Aorta (tissue), 5 donors: ENCODE data around the gene FFAR1. TPM values are rescaled to one million over a fixed set of nuclear protein-coding genes. Genes with fewer than 3 reads are reported as not detected.
A peak's percentile ranks its signal among the peaks of the same experiment; 100 is the strongest.

ENCODE experiments used
- ATAC-seq: fragments of 200-7000 bp; cut with Tn5 transposase; one replicate; pipeline ENCODE4 v1.9.1; 2022; ENCODE audit warnings: moderate library complexity; ENCODE audit not compliant: low FRiP score
- DNase-seq, 2 donors: peaks; one replicate each; pipeline ENCODE4 v3.0.0-alpha.2; 2020
- H3K27ac ChIP-seq, 2 donors: one replicate each; pipeline ENCODE4 v1.5.1; 2013; ENCODE audit warnings: low read length in 2 of 2, mild to moderate bottlenecking in 2 of 2, moderate library complexity in 2 of 2, control low read depth in 1 of 2, inconsistent platforms in 1 of 2, low read depth in 1 of 2
- H3K27me3 ChIP-seq, 2 donors: one replicate each; pipeline ENCODE4 v1.6.1; 2013; ENCODE audit warnings: control low read depth in 1 of 2, low read length in 1 of 2, mild to moderate bottlenecking in 1 of 2, moderate library complexity in 1 of 2; ENCODE audit not compliant: insufficient read depth in 2 of 2, control insufficient read depth in 1 of 2
- H3K36me3 ChIP-seq, 2 donors: one replicate each; pipeline ENCODE4 v1.6.1; 2013; ENCODE audit warnings: control low read depth in 1 of 2, low read length in 1 of 2, mild to moderate bottlenecking in 1 of 2; ENCODE audit not compliant: insufficient read depth in 2 of 2, control insufficient read depth in 1 of 2
- H3K4me1 ChIP-seq, 2 donors: one replicate each; pipeline ENCODE4 v1.6.1; 2013; ENCODE audit warnings: low read length in 2 of 2, control low read depth in 1 of 2, mild to moderate bottlenecking in 1 of 2, moderate library complexity in 1 of 2; ENCODE audit not compliant: insufficient read depth in 2 of 2, control insufficient read depth in 1 of 2
- H3K4me3 ChIP-seq, 2 donors: one replicate each; pipeline ENCODE4 v1.5.1; 2013; ENCODE audit warnings: low read length in 2 of 2, control low read depth in 1 of 2, mild to moderate bottlenecking in 1 of 2
- H3K9me3 ChIP-seq: one replicate; pipeline ENCODE4 v1.6.1; 2013; ENCODE audit warnings: mild to moderate bottlenecking, low read length; ENCODE audit not compliant: control insufficient read depth
- WGBS, 2 donors: extraction: QIAGEN DNeasy Blood & Tissue Kit; methylation state at CpG; one replicate each; pipeline ENCODE4 v1.1.7; 2013; 5-methylcytosine and 5-hydroxymethylcytosine counted together
- intact Hi-C, 2 donors: fragments of 100-400 bp; cut with DNase I; formaldehyde crosslinking; loops; one replicate each; pipeline versions ENCODE4 v1.14.2 to v1.15.0; 2022
- long read RNA-seq, 2 donors: library from polyadenylated mRNA; unstranded; transcript quantifications; one replicate each; pipeline ENCODE4 v2.0.0, GENCODE V29; 2020 to 2021
- polyA plus RNA-seq, 2 donors: library from polyadenylated mRNA; stranded (reverse); fragments of 200-250 nt; gene quantifications; one replicate each; pipeline ENCODE4 v1.2.3, GENCODE V29; 2013
- total RNA-seq, 2 donors: library from RNA; stranded (reverse); fragmentation: NEBNext Ultra II Directional; extraction: Animal tissue kit (Norgen Biotek cat#: 25700); gene quantifications; one replicate each; pipeline ENCODE4 v1.2.1, GENCODE V29; 2021
- donor health status: healthy with polysubstance abuse.
- donor health status: Bipolar disorder and iron deficiency.
- donor health status: DM: no; HTN: no; CAD: no.
- donor health status: DM: no; HTN: no; CAD: no.
- donor health status: DM: yes; HTN: yes; CAD: no.

FFAR1 gene
- total RNA-seq (not detected), polyA plus RNA-seq (not detected)
- long read RNA-seq, donor 1: 0 reads
- long read RNA-seq, donor 2: 0 reads

GRCh38 chr19:35347171-35347929 is at the start of gene FFAR1:
TSS of gene FFAR1 (plus strand) at chr19:35347902. CDS start at chr19:35351552, 3,650 bp downstream.
- no peaks in the 10 kb centered on the region for H3K27me3 ChIP-seq
- no peaks in the 10 kb centered on the region for H3K36me3 ChIP-seq
- H3K4me3 ChIP-seq: no peak within 1 kb of the TSS
- no peaks in the 10 kb centered on the region for H3K9me3 ChIP-seq
- intact Hi-C loops: no loop called here
- H3K27ac ChIP-seq: no peak within 1 kb of the TSS
- WGBS, 2 donors: 66 to 72% methylated on average over 18 of the region's 18 CpGs
- ATAC-seq (no peak), DNase-seq (peak; percentile 51 to 61)
- H3K4me1 ChIP-seq: no peaks in the 10 kb centered on the region

- Histone ChIP-seq H3K27ac (no peak overlapping the region), H3K4me3 (no peak overlapping the region), H3K36me3 (no peaks in the 10 kb centered on the region), H3K27me3 (no peaks in the 10 kb centered on the region), H3K4me1 (no peaks in the 10 kb centered on the region), H3K9me3 (no peaks in the 10 kb centered on the region)
- DNase-seq (no peak), ATAC-seq (no peak)
- intact Hi-C loops: no loop called here
- WGBS, 2 donors: 94 to 98% methylated on average over 2 of the region's 2 CpGs
Measured at GRCh38 chr19:35297922-35298321, 49.8 kb upstream of the FFAR1 start.

GRCh38 chr19:35298561-35298972 is 49.1 kb upstream of the FFAR1 start:
- no peaks in the 10 kb centered on the region for H3K9me3 ChIP-seq

GRCh38 chr19:35299523-35300338 is 48.0 kb upstream of the FFAR1 start:
- Histone ChIP-seq H3K27me3 (no peaks in the 10 kb centered on the region), H3K27ac (no peak overlapping the region), H3K9me3 (no peaks in the 10 kb centered on the region), H3K4me3 (no peak overlapping the region), H3K36me3 (no peaks in the 10 kb centered on the region), H3K4me1 (no peaks in the 10 kb centered on the region)
- DNase-seq (no peak), ATAC-seq (no peak)
- WGBS, 2 donors: 39 to 44% methylated on average over 30 to 55 of the region's 55 CpGs
- intact Hi-C loops: no loop called here

More at GRCh38 chr19:35298561-35298972, 49.1 kb upstream of the FFAR1 start:
- ATAC-seq (no peak), DNase-seq (no peak)
- intact Hi-C loops: no loop called here
- H3K27ac ChIP-seq: no peak overlapping the region
- no peaks in the 10 kb centered on the region for H3K27me3 ChIP-seq
- no peaks in the 10 kb centered on the region for H3K36me3 ChIP-seq
- H3K4me1 ChIP-seq: no peaks in the 10 kb centered on the region
- no peak overlapping the region for H3K4me3 ChIP-seq
- 93 to 94% methylated on average over 5 of the region's 5 CpGs for WGBS, 2 donors

- intact Hi-C loops: no loop called here
- Histone ChIP-seq H3K9me3 (no peaks in the 10 kb centered on the region), H3K27ac (no peak overlapping the region), H3K4me1 (no peaks in the 10 kb centered on the region), H3K27me3 (no peaks in the 10 kb centered on the region), H3K36me3 (no peaks in the 10 kb centered on the region), H3K4me3 (no peak overlapping the region)
- ATAC-seq (no peak), DNase-seq (no peak)
- WGBS, 2 donors: 74 to 78% methylated on average over 10 of the region's 10 CpGs
Measured at GRCh38 chr19:35300339-35300649, 47.4 kb upstream of the FFAR1 start.

- intact Hi-C loops: no loop called here
- ATAC-seq: no peak
- no peaks in the 10 kb centered on the region for H3K4me1 ChIP-seq
- 92 to 95% methylated on average over 2 of the region's 2 CpGs for WGBS, 2 donors
- H3K27me3 ChIP-seq: no peaks in the 10 kb centered on the region
- H3K27ac ChIP-seq: no peak overlapping the region
- no peaks in the 10 kb centered on the region for H3K36me3 ChIP-seq
- DNase-seq: no peak
- no peak overlapping the region for H3K4me3 ChIP-seq
- no peaks in the 10 kb centered on the region for H3K9me3 ChIP-seq
Measured at GRCh38 chr19:35301961-35302360, 45.7 kb upstream of the FFAR1 start.

GRCh38 chr19:35302446-35302845 is 45.3 kb upstream of the FFAR1 start:
- intact Hi-C loops: no loop called here
- 77 to 86% methylated on average over 16 of the region's 16 CpGs for WGBS, 2 donors
- Histone ChIP-seq H3K36me3 (no peaks in the 10 kb centered on the region), H3K27me3 (no peaks in the 10 kb centered on the region), H3K4me3 (no peak overlapping the region), H3K27ac (no peak overlapping the region), H3K4me1 (no peaks in the 10 kb centered on the region), H3K9me3 (no peaks in the 10 kb centered on the region)
- DNase-seq (no peak), ATAC-seq (no peak)

- Histone ChIP-seq H3K27me3 (no peaks in the 10 kb centered on the region), H3K9me3 (no peaks in the 10 kb centered on the region), H3K36me3 (no peaks in the 10 kb centered on the region), H3K4me1 (no peaks in the 10 kb centered on the region), H3K27ac (no peak overlapping the region), H3K4me3 (no peak overlapping the region)
- DNase-seq (no peak), ATAC-seq (no peak)
- 84 to 86% methylated on average over 6 of the region's 6 CpGs for WGBS, 2 donors
- intact Hi-C loops: no loop called here
Measured at GRCh38 chr19:35303357-35303915, 44.3 kb upstream of the FFAR1 start.
